C4-2B (cell line): ENCODE measurements around the gene CTDP1.
A peak's percentile ranks its signal among the peaks of the same experiment; 100 is the strongest.

Source experiments
- H3K27ac ChIP-seq: fragments of 450-650 bp; 2 replicates; pipeline ENCODE4 v1.5.1; 2017
- ZFX ChIP-seq: fragments of 450-650 bp; IDR thresholded peaks from 2 replicates; pipeline ENCODE4 v1.6.1; 2017
- TF ChIP-seq, protein P1 (sequence below): fragments of 450-650 bp; conservative IDR thresholded peaks from 2 replicates; pipeline ENCODE4 v1.5.1; 2017; ENCODE audit warnings: mild to moderate bottlenecking

The CTDP1 gene

GRCh38 chr18:79662439-79662838, 17.2 kb upstream of the CTDP1 start:
- TF ChIP-seq, protein P1, sequence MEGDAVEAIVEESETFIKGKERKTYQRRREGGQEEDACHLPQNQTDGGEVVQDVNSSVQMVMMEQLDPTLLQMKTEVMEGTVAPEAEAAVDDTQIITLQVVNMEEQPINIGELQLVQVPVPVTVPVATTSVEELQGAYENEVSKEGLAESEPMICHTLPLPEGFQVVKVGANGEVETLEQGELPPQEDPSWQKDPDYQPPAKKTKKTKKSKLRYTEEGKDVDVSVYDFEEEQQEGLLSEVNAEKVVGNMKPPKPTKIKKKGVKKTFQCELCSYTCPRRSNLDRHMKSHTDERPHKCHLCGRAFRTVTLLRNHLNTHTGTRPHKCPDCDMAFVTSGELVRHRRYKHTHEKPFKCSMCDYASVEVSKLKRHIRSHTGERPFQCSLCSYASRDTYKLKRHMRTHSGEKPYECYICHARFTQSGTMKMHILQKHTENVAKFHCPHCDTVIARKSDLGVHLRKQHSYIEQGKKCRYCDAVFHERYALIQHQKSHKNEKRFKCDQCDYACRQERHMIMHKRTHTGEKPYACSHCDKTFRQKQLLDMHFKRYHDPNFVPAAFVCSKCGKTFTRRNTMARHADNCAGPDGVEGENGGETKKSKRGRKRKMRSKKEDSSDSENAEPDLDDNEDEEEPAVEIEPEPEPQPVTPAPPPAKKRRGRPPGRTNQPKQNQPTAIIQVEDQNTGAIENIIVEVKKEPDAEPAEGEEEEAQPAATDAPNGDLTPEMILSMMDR = no peak
- TF ChIP-seq ZFX = no peak
- no peak overlapping the region for H3K27ac ChIP-seq

GRCh38 chr18:79664525-79665125, 15.0 kb upstream of the CTDP1 start:
- TF ChIP-seq, protein P1 = no peak
- TF ChIP-seq ZFX = no peak
- H3K27ac ChIP-seq = no peak overlapping the region

DNA sequence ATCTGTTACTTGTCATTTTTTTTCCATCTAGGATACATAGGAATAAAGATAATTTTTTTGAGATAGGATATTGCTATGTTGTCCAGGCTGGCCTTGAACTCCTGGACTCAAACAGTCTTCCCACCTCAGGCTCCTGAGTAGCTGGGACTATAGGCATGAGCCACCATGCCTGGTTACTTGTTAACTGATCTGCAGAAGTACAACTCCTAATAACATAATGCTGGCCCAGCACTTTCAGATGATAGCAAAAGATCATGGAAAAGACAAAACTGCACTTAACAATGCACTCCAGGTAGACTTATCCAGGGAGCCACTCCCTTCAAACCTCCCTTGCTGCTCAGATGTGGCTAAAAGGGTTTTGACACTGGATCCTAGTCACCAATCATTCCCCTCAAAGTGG, 11.4 kb upstream of the CTDP1 start:
- no peak overlapping the region for H3K27ac ChIP-seq
- TF ChIP-seq ZFX = no peak
- TF ChIP-seq, protein P1 = no peak

DNA sequence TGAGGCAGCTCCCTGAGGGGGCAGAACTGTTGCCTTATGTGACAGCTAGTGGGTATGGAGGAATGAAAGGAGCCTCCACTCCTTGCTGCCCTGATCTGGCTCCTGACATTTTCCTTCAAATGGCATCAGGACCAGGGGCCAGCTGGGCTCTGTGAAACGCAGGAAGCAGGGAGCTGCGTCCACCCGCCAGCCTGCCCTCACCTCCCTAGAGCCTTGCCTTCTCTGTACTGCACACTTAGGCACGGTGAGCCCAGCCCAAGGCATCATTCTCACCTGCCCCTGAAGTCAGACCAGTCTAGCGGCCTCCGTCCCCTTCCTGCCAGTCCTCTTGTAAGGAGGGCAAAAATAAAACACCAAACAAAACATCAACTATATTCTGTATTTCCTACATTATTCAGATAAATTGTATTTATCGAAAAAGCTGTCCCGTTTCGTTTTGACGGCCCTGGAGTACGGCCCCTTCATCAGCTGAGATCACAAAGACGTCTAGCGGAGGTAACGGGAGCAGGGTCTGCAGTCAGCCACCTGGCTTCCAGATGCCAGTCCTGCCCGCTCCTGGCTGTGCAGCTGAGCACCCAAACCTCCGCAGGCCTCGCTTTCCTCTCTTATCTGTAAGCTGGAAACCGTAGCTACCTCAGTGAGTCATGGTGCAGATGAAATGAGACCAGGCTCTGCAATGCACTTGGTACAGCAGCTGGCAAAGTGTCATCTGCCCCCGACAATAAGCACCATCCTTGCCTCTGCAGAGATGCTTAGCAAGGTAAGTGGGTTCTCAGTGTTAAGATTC, 6.9 kb upstream of the CTDP1 start:
- TF ChIP-seq, protein P1 = no peak
- no peak for TF ChIP-seq ZFX
- no peak overlapping the region for H3K27ac ChIP-seq

- no peak overlapping the region for H3K27ac ChIP-seq
- TF ChIP-seq ZFX = no peak
- TF ChIP-seq, protein P1 = no peak
Observed at GRCh38 chr18:79677221-79677620, 2.4 kb upstream of the CTDP1 start.

GRCh38 chr18:79677840-79678239, 1.8 kb upstream of the CTDP1 start:
- no peak for TF ChIP-seq ZFX
- TF ChIP-seq, protein P1 = no peak
- peak overlapping the region; percentile 98; the same call in 1 of the 2 replicates for H3K27ac ChIP-seq

GRCh38 chr18:79678665-79679551, 695 bp upstream of the CTDP1 start:
- peak overlapping the region; percentile 98 for H3K27ac ChIP-seq
- peak; percentile 77 for TF ChIP-seq ZFX
- TF ChIP-seq, protein P1 = no peak
